Measurements from ENCODE around the gene FOXJ3. TPM values are rescaled to one million over a fixed set of nuclear protein-coding genes. Genes with fewer than 3 reads are reported as not detected.
"Not testable (repeated sequence)": the region's sequence is repeated elsewhere in the genome, so short reads cannot be mapped to it uniquely, and the experiment has no call there.

The FOXJ3 gene
- total RNA-seq, 4 donors from 2014 or later = 31.2 to 88.4 (median 81.5) TPM

DNA sequence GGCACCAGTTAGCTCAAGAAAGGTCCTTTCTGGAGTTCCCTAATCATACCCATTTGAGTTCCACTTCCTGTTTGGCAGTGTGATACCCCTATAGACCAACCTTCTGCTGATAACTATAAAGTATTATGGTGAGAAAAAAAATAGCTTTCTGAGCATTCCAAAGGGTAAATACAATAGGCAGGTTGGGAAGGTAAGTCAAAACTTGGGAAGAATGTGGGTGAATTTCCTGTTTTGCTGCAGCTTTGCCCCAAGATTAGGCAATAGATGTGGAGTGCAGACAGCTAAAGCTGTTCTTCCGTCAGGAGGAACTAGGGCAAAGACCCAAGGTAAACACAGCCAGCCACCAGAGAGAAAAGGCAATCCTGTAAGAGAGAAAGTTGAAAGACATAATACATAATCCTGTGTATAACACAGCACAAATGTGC is 120.6 kb downstream of the FOXJ3 start:
- Histone ChIP-seq H3K9me3 (peaks cover 0 to 10% of the 10 kb centered on the region in 2 donors), H3K27ac (no peak overlapping the region), H3K36me3 (no peaks in the 10 kb centered on the region), H3K4me3 (no peak overlapping the region), H3K27me3 (no peaks in the 10 kb centered on the region), H3K4me1 (no peaks in the 10 kb centered on the region)
- TF ChIP-seq, protein P1, sequence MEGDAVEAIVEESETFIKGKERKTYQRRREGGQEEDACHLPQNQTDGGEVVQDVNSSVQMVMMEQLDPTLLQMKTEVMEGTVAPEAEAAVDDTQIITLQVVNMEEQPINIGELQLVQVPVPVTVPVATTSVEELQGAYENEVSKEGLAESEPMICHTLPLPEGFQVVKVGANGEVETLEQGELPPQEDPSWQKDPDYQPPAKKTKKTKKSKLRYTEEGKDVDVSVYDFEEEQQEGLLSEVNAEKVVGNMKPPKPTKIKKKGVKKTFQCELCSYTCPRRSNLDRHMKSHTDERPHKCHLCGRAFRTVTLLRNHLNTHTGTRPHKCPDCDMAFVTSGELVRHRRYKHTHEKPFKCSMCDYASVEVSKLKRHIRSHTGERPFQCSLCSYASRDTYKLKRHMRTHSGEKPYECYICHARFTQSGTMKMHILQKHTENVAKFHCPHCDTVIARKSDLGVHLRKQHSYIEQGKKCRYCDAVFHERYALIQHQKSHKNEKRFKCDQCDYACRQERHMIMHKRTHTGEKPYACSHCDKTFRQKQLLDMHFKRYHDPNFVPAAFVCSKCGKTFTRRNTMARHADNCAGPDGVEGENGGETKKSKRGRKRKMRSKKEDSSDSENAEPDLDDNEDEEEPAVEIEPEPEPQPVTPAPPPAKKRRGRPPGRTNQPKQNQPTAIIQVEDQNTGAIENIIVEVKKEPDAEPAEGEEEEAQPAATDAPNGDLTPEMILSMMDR (IDR thresholded peaks at IDR 0.05) = no peak
- TF ChIP-seq POLR2A (IDR thresholded peaks at IDR 0.05) = no peak
- intact Hi-C loops (cut with DNase I; ENCODE audit: low total_unique reads) = no loop called here
- DNase-seq = no peak

DNA sequence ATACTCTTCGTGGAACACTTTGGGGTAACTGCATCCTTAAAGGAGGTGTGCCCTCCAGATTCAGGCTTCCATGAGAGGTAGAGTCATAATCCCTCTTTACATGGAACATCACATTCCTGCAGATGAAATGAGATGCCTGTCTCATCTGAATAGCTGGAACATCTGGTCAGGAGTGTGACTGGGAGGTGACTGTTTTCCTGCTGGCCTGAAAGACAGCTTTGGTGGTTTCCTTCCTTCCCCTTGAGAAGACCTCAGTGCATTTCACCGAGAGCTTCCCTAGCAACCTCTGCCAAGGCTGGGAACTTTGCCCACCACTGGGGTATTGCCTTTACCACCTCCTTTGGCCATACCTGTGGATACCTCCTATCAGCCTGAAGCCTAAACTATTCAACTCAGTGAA is 123.8 kb downstream of the FOXJ3 start:
- DNase-seq = no peak
- H3K36me3 ChIP-seq = no peaks in the 10 kb centered on the region
- TF ChIP-seq, protein P1 (IDR thresholded peaks at IDR 0.05) = no peak
- TF ChIP-seq POLR2A (IDR thresholded peaks at IDR 0.05) = no peak
- H3K4me3 ChIP-seq = no peak overlapping the region
- intact Hi-C loops (cut with DNase I; ENCODE audit: low total_unique reads) = no loop called here
- H3K9me3 ChIP-seq = peaks cover 0 to 10% of the 10 kb centered on the region in 2 donors
- no peaks in the 10 kb centered on the region for H3K27me3 ChIP-seq
- no peak overlapping the region for H3K27ac ChIP-seq
- H3K4me1 ChIP-seq = no peaks in the 10 kb centered on the region

DNA sequence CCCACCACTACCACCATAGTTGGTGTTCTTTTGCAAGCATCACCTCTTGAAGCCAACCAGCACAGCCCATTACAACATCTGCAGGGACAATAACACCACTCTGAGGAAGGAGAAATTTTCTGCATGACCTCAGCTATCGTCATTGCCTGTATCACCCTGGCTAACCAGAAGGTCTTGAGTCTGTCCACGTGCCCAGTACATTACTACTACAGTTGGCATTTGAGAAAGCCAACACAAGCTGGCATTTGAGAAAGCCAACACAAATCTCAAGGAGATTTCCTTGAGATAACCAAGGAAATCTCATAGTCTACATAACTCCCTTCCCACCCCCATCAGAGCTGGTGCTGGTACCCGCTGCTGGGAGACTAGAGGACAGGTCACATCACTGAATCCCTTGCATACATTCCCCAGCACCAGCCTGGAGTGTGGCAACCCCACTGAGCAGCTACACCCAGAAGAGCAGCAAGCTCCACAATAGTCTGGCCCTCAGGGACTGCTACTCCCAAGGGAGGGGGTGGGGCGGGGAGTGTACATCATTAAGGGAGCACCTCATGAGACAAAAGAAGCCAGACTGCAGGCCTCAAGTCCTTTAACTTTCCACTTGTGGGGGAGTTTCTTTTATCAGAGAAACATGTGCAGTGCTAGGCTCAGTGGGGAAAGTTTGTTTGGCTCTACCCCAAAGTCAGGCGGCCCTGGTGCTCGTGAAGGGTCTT is 124.5 kb downstream of the FOXJ3 start:
- H3K4me1 ChIP-seq = no peaks in the 10 kb centered on the region
- intact Hi-C loops (cut with DNase I; ENCODE audit: low total_unique reads) = no loop called here
- H3K9me3 ChIP-seq = peaks cover 0 to 10% of the 10 kb centered on the region in 2 donors
- H3K4me3 ChIP-seq = no peak overlapping the region
- no peaks in the 10 kb centered on the region for H3K36me3 ChIP-seq
- H3K27me3 ChIP-seq = no peaks in the 10 kb centered on the region
- DNase-seq = no peak
- no peak overlapping the region for H3K27ac ChIP-seq
- no peak for TF ChIP-seq POLR2A (IDR thresholded peaks at IDR 0.05)
- TF ChIP-seq, protein P1 (IDR thresholded peaks at IDR 0.05) = no peak

DNA sequence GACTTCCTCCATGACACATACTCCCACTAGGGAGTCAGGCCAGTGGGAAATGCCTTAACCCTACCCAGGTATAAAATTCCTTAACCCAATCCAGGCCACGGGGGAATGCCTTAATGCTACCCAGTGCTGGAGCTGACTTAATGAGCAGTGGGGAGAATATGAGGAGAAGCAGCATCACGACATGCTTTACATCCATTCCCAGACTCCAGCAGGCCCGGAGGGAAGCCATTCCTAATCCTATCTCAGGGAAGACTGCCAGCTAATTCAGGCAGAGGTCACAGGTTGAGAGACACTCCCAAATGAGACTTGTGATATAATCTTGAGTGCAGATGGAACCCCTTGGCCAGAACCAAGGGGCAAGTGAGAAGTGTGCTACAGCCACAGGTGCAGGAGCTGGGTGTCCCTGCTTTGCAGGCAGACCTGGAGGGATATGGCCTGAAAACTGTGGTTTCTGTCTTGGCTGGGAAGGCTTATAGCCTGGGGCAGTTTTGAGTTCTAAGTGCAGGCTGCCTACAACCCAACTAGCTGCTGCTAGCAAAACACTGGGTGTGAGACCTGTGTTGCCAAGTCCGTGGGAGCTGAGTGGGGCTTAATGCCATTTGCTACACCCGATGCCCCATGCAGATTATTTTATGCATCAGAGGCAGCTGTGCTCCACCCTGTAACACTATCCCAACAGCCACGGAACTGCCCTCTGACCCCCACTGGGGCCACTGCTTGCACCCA is 125.3 kb downstream of the FOXJ3 start:
- TF ChIP-seq, protein P1 (IDR thresholded peaks at IDR 0.05) = no peak
- no peak for TF ChIP-seq POLR2A (IDR thresholded peaks at IDR 0.05)
- no peak for DNase-seq
- no peaks in the 10 kb centered on the region for H3K27me3 ChIP-seq
- no peaks in the 10 kb centered on the region for H3K4me1 ChIP-seq
- H3K4me3 ChIP-seq = no peak overlapping the region
- intact Hi-C loops (cut with DNase I; ENCODE audit: low total_unique reads) = no loop called here
- H3K27ac ChIP-seq = no peak overlapping the region
- peaks cover 0 to 5% of the 10 kb centered on the region in 2 donors for H3K9me3 ChIP-seq
- no peaks in the 10 kb centered on the region for H3K36me3 ChIP-seq

DNA sequence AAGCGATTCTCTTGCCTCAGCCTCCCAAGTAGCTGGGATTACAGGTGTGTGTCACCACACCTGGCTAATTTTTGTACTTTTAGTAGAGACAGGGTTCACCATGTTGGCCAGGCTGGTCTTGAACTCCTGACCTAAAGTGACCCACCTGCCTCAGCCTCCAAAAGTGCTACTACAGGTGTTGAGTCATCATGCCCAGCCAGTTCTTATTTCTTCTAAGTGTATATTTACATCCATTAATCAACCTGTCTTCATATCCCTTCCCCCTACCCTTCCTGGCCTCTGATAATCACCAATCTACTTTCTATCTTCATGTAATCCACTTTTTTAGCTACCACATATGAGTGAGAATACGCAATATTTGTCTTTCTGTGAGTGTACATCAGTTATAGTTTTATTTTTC is 128.1 kb downstream of the FOXJ3 start:
- H3K27me3 ChIP-seq; DNase-seq; H3K4me3 ChIP-seq; H3K36me3 ChIP-seq; H3K27ac ChIP-seq; intact Hi-C loops (cut with DNase I; ENCODE audit: low total_unique reads); H3K4me1 ChIP-seq: not testable (repeated sequence)
- H3K9me3 ChIP-seq = peaks cover 0 to 14% of the 10 kb centered on the region in 2 donors

Measured in uterus (tissue), 4 donors.